HepG2 (cell line): ENCODE data around the gene PSIP1. TPM values are rescaled to one million over a fixed set of nuclear protein-coding genes. Genes with fewer than 3 reads are reported as not detected.

ENCODE experiments used
- ATF2 ChIP-seq: sonication (generic); formaldehyde crosslinking; IDR thresholded peaks from 2 replicates; pipeline ENCODE4 v1.4.0; 2020; ENCODE audit warnings: missing genetic modification reagents
- HNRNPH1 ChIP-seq: fragments of 200-400 bp; formaldehyde crosslinking; optimal IDR thresholded peaks from 2 replicates; pipeline ENCODE3; 2017; ENCODE audit warnings: mild to moderate bottlenecking, low read depth, low read length
- HNRNPL ChIP-seq: fragments of 200-400 bp; formaldehyde crosslinking; IDR thresholded peaks from 2 replicates; pipeline ENCODE4 v1.6.1; 2017; ENCODE audit warnings: mild to moderate bottlenecking, low read depth, low read length
- HOXA5 ChIP-seq: sonication (generic); formaldehyde crosslinking; IDR thresholded peaks from 2 replicates; pipeline ENCODE4 v1.4.0; 2020; ENCODE audit warnings: missing genetic modification reagents
- KMT2B ChIP-seq: IDR thresholded peaks from 2 replicates; pipeline ENCODE4 v1.6.1; 2016; ENCODE audit warnings: missing genetic modification reagents, missing compliant biosample characterization
- MAF1 ChIP-seq: sonication (generic); formaldehyde crosslinking; IDR thresholded peaks from 2 replicates; pipeline ENCODE4 v1.5.0; 2020; ENCODE audit warnings: missing genetic modification reagents, borderline replicate concordance
- MAFK ChIP-seq, 2 experiments: IDR thresholded peaks in 1 of 2; conservative IDR thresholded peaks in 1 of 2; 2 replicates each; pipeline ENCODE4 v1.6.1; 2011; ENCODE audit warnings: improper control_type of control experiment in 2 of 2, low read length in 2 of 2
- MXD1 ChIP-seq: sonication (generic); formaldehyde crosslinking; IDR thresholded peaks from 2 replicates; pipeline ENCODE4 v1.4.0; 2020; ENCODE audit warnings: mild to moderate bottlenecking, missing genetic modification reagents
- RNF2 ChIP-seq: fragments of 450-650 bp; conservative IDR thresholded peaks from 2 replicates; pipeline ENCODE4 v1.6.1; 2016; ENCODE audit warnings: low read depth
- SMAD3 ChIP-seq: sonication (generic); formaldehyde crosslinking; IDR thresholded peaks from 2 replicates; pipeline ENCODE4 v1.4.0; 2020; ENCODE audit warnings: missing genetic modification reagents
- SMAD9 ChIP-seq: sonication (generic); formaldehyde crosslinking; IDR thresholded peaks from 2 replicates; pipeline ENCODE4 v1.5.1; 2020; ENCODE audit warnings: mild to moderate bottlenecking, missing genetic modification reagents
- SYNCRIP ChIP-seq: fragments of 200-400 bp; formaldehyde crosslinking; IDR thresholded peaks from 2 replicates; pipeline ENCODE4 v1.6.1; 2018; ENCODE audit warnings: mild to moderate bottlenecking, low read depth, low read length; ENCODE audit not compliant: insufficient read depth
- TMF1 ChIP-seq: sonication (generic); formaldehyde crosslinking; IDR thresholded peaks from 2 replicates; pipeline ENCODE4 v1.8.1; 2022; ENCODE audit warnings: low read depth, missing genetic modification reagents
- ZBTB43 ChIP-seq: sonication (generic); formaldehyde crosslinking; conservative IDR thresholded peaks from 2 replicates; pipeline ENCODE4 v1.4.0; 2020; ENCODE audit warnings: missing genetic modification reagents
- ZFP41 ChIP-seq: sonication (generic); formaldehyde crosslinking; IDR thresholded peaks from 2 replicates; pipeline ENCODE4 v1.4.0; 2020; ENCODE audit warnings: mild to moderate bottlenecking, missing genetic modification reagents, borderline replicate concordance
- ZNF12 ChIP-seq: sonication (generic); formaldehyde crosslinking; IDR thresholded peaks from 2 replicates; pipeline ENCODE4 v1.5.0; 2020; ENCODE audit warnings: missing genetic modification reagents
- ZNF180 ChIP-seq: sonication (generic); formaldehyde crosslinking; IDR thresholded peaks from 2 replicates; pipeline ENCODE4 v1.4.0; 2020; ENCODE audit warnings: low read depth, missing genetic modification reagents, borderline replicate concordance
- ZNF484 ChIP-seq: sonication (generic); formaldehyde crosslinking; IDR thresholded peaks from 2 replicates; pipeline ENCODE4 v1.5.1; 2020; ENCODE audit warnings: mild to moderate bottlenecking, low read depth, missing genetic modification reagents, borderline replicate concordance
- ZNF687 ChIP-seq: sonication (generic); formaldehyde crosslinking; IDR thresholded peaks from 2 replicates; pipeline ENCODE4 v1.5.1; 2020; ENCODE audit warnings: mild to moderate bottlenecking, missing genetic modification reagents, moderate library complexity
- ZNF7 ChIP-seq: IDR thresholded peaks from 2 replicates; pipeline ENCODE4 v1.6.1; 2016; ENCODE audit warnings: missing biosample characterization, missing genetic modification reagents
- ZNF724P ChIP-seq: sonication (generic); formaldehyde crosslinking; IDR thresholded peaks from 2 replicates; pipeline ENCODE4 v1.8.0; 2022; ENCODE audit warnings: missing genetic modification reagents, borderline replicate concordance
- ZNF816 ChIP-seq: sonication (generic); formaldehyde crosslinking; IDR thresholded peaks from 2 replicates; pipeline ENCODE4 v1.8.0; 2022; ENCODE audit warnings: missing genetic modification reagents, mild to moderate bottlenecking, borderline replicate concordance
- polyA plus RNA-seq, 8 experiments: library from polyadenylated mRNA; depleted of rRNA in 3 of 8; stranded (reverse) in 7 of 8; unstranded in 1 of 8; fragments of >200 nt; fragmentation: Illumina TruSeq in 4 of 8; extraction: Trizol in 4 of 8; gene quantifications; 2 replicates each; pipeline versions ENCODE4 v1.2.1 to v1.2.3, GENCODE V29; 2011 to 2016; ENCODE audit warnings: low read depth in 4 of 8, missing spikeins in 1 of 8, mixed read lengths in 1 of 8; ENCODE audit not compliant: insufficient read depth in 1 of 8
- total RNA-seq, 5 experiments: library from RNA; depleted of rRNA; stranded (reverse); fragments of >200 nt; fragmentation: Illumina TruSeq; extraction: Trizol; gene quantifications; 2 replicates each; pipeline ENCODE4 v1.2.3, GENCODE V29; 2016; ENCODE audit warnings: low read depth in 1 of 5

The PSIP1 gene
- total and polyA plus RNA-seq, 2 of the 13 experiments (the other 11 are each of a cell fraction or from before 2014, with no cell fraction given): 12.6 to 46.4 TPM

- TF ChIP-seq MXD1 (CRISPR knock-in tag) (peak; percentile 66), SMAD9 (CRISPR knock-in tag) (0 out of 2 replicates have a peak, but pooled peaks have one; percentile 44), ZNF12 (CRISPR knock-in tag) (peak; percentile 2; the same call in 1 of the 2 replicates), ZNF687 (CRISPR knock-in tag) (peak; percentile 95), ATF2 (peak; percentile 81), ZBTB43 (CRISPR knock-in tag) (0 out of 2 replicates have a peak, but pooled peaks have one; percentile 15), SMAD3 (CRISPR knock-in tag) (0 out of 2 replicates have a peak, but pooled peaks have one; percentile 71), RNF2 (no peak), HNRNPL (0 out of 2 replicates have a peak, but pooled peaks have one; percentile 41), MAF1 (CRISPR knock-in tag) (peak; percentile 63; the same call in 1 of the 2 replicates), HNRNPH1 (no peak), ZNF484 (CRISPR knock-in tag) (no peak; the same call in 1 of the 2 replicates), TMF1 (0 out of 2 replicates have a peak, but pooled peaks have one; percentile 21), ZNF724P (no peak; the same call in 1 of the 2 replicates), ZNF7 (no peak), ZNF180 (peak; percentile 67; the same call in 1 of the 2 replicates), SYNCRIP (no peak), ZFP41 (CRISPR knock-in tag) (no peak), ZNF816 (CRISPR knock-in tag) (no peak), HOXA5 (peak; percentile 71), MAFK (conservative IDR thresholded peaks at IDR 0.05 in 1 of 2, IDR thresholded peaks at IDR 0.05 in 1 of 2; ENCODE audit: low read length in 2 of 2) (no peak), KMT2B (CRISPR knock-in tag) (peak; percentile 93)
Measured at GRCh38 chr9:15422372-15423230, 88.2 kb downstream of the PSIP1 start, which contains the start of gene SNAPC3 (continued).
